H9 (cell line): ENCODE measurements around the gene DIPK1C. TPM values are rescaled to one million over a fixed set of nuclear protein-coding genes. Genes with fewer than 3 reads are reported as not detected.

Source experiments
- DNase-seq: peaks from one replicate; pipeline ENCODE4 v3.0.0-alpha.2; 2017
- H2AFZ ChIP-seq: one replicate; pipeline ENCODE4 v1.6.1; 2013; ENCODE audit warnings: mild to moderate bottlenecking, low read length, control low read depth, moderate library complexity
- H2AK5ac ChIP-seq: 2 replicates; pipeline ENCODE4 v1.6.1; 2013; ENCODE audit warnings: low read length, control low read depth, mixed read lengths; ENCODE audit not compliant: insufficient read length
- H2BK120ac ChIP-seq: one replicate; pipeline ENCODE4 v1.6.1; 2013; ENCODE audit warnings: low read depth, mild to moderate bottlenecking, low read length, control low read depth, inconsistent platforms; ENCODE audit not compliant: poor library complexity, severe bottlenecking
- H2BK12ac ChIP-seq: 2 replicates; pipeline ENCODE4 v1.6.1; 2013; ENCODE audit warnings: low read length, control low read depth, mixed read lengths, low read depth; ENCODE audit not compliant: insufficient read length
- H2BK15ac ChIP-seq: 2 replicates; pipeline ENCODE4 v1.6.1; 2013; ENCODE audit warnings: low read depth, low read length, control low read depth
- H2BK20ac ChIP-seq: one replicate; pipeline ENCODE4 v1.6.1; 2013; ENCODE audit warnings: low read depth, mild to moderate bottlenecking, low read length, control low read depth, inconsistent platforms; ENCODE audit not compliant: poor library complexity, severe bottlenecking
- H2BK5ac ChIP-seq: 2 replicates; pipeline ENCODE4 v1.6.1; 2013; ENCODE audit warnings: low read length, control low read depth, mixed read lengths; ENCODE audit not compliant: insufficient read length
- H3K14ac ChIP-seq: 2 replicates; pipeline ENCODE4 v1.6.1; 2013; ENCODE audit warnings: low read length, control low read depth; ENCODE audit not compliant: insufficient read depth
- H3K18ac ChIP-seq: 2 replicates; pipeline ENCODE4 v1.6.1; 2013; ENCODE audit warnings: low read depth, mild to moderate bottlenecking, mixed read lengths, low read length, control low read depth; ENCODE audit not compliant: insufficient read length
- H3K23ac ChIP-seq: 2 replicates; pipeline ENCODE4 v1.6.1; 2013; ENCODE audit warnings: low read length, control low read depth, mixed read lengths, low read depth; ENCODE audit not compliant: insufficient read length
- H3K23me2 ChIP-seq: 2 replicates; pipeline ENCODE4 v1.6.1; 2013; ENCODE audit warnings: low read depth, mild to moderate bottlenecking, mixed read lengths, low read length, control low read depth; ENCODE audit not compliant: insufficient read length, poor library complexity, severe bottlenecking
- H3K27ac ChIP-seq: 2 replicates; pipeline ENCODE4 v1.5.1; 2013; ENCODE audit warnings: low read length, control low read depth, mixed read lengths, low read depth; ENCODE audit not compliant: insufficient read length
- H3K27me3 ChIP-seq: 2 replicates; pipeline ENCODE4 v1.6.1; 2013; ENCODE audit warnings: low read length, control low read depth, inconsistent platforms; ENCODE audit not compliant: insufficient read depth
- H3K4ac ChIP-seq: 2 replicates; pipeline ENCODE4 v1.6.1; 2013; ENCODE audit warnings: low read depth, mild to moderate bottlenecking, control low read depth, inconsistent platforms, low read length, moderate library complexity
- H3K4me1 ChIP-seq: 2 replicates; pipeline ENCODE4 v1.6.1; 2013; ENCODE audit warnings: low read length, control low read depth, inconsistent platforms; ENCODE audit not compliant: insufficient read depth
- H3K4me2 ChIP-seq: 2 replicates; pipeline ENCODE4 v1.6.1; 2013; ENCODE audit warnings: low read length, control low read depth, mixed read lengths; ENCODE audit not compliant: insufficient read length, insufficient read depth
- H3K56ac ChIP-seq: 2 replicates; pipeline ENCODE4 v1.6.1; 2013; ENCODE audit warnings: low read depth, mild to moderate bottlenecking, mixed read lengths, low read length, control low read depth; ENCODE audit not compliant: insufficient read length
- H3K79me1 ChIP-seq: 2 replicates; pipeline ENCODE4 v1.6.1; 2013; ENCODE audit warnings: low read depth, mild to moderate bottlenecking, moderate library complexity, low read length, control low read depth, inconsistent platforms; ENCODE audit not compliant: insufficient read depth, poor library complexity, severe bottlenecking
- H3K79me2 ChIP-seq: 2 replicates; pipeline ENCODE4 v1.6.1; 2013; ENCODE audit warnings: low read length, control low read depth, inconsistent platforms; ENCODE audit not compliant: insufficient read depth
- H3K9ac ChIP-seq: 2 replicates; pipeline ENCODE4 v1.6.1; 2013; ENCODE audit warnings: low read length, control low read depth, mixed read lengths; ENCODE audit not compliant: insufficient read length; ENCODE audit errors: extremely low read depth
- H3K9me3 ChIP-seq: one replicate; pipeline ENCODE4 v1.6.1; 2013; ENCODE audit warnings: low read depth, low read length, inconsistent platforms; ENCODE audit not compliant: control insufficient read depth
- H3T11ph ChIP-seq: one replicate; pipeline ENCODE4 v1.6.1; 2013; ENCODE audit warnings: mild to moderate bottlenecking, low read length, control low read depth, inconsistent platforms
- H4K20me1 ChIP-seq: one replicate; pipeline ENCODE4 v1.6.1; 2013; ENCODE audit not compliant: control insufficient read depth, insufficient read length, insufficient read depth
- H4K5ac ChIP-seq: 2 replicates; pipeline ENCODE4 v1.6.1; 2013; ENCODE audit warnings: low read depth, mild to moderate bottlenecking, mixed read lengths, low read length, control low read depth; ENCODE audit not compliant: insufficient read length
- H4K8ac ChIP-seq: replicated peaks from 2 replicates; pipeline ENCODE4 v1.6.1; 2013; ENCODE audit warnings: low read length, control low read depth, mixed read lengths, low read depth; ENCODE audit not compliant: insufficient read length
- H4K91ac ChIP-seq: 2 replicates; pipeline ENCODE4 v1.6.1; 2013; ENCODE audit warnings: low read depth, mild to moderate bottlenecking, moderate library complexity, mixed read lengths, low read length, control low read depth; ENCODE audit not compliant: insufficient read length
- H3K27ac Mint-ChIP-seq, 3 experiments: 2 replicates in 2 of 3; 3 replicates in 1 of 3; pipeline ENCODE4 v1.8.0; 2020 to 2021; ENCODE audit warnings: mixed read lengths in 3 of 3, mild to moderate bottlenecking in 1 of 3, moderate library complexity in 1 of 3
- H3K27me3 Mint-ChIP-seq: 2 replicates; pipeline ENCODE4 v1.8.0; 2021; ENCODE audit warnings: low read depth, mild to moderate bottlenecking, moderate library complexity, mixed read lengths
- H3K36me3 Mint-ChIP-seq, 3 experiments: 2 replicates in 2 of 3; 3 replicates in 1 of 3; pipeline ENCODE4 v1.8.0; 2020 to 2021; ENCODE audit warnings: low read depth in 3 of 3, mixed read lengths in 3 of 3; ENCODE audit not compliant: insufficient read depth in 1 of 3
- H3K4me1 Mint-ChIP-seq, 2 experiments: 2 replicates each; pipeline ENCODE4 v1.8.0; 2020; ENCODE audit warnings: mixed read lengths in 2 of 2
- H3K4me3 Mint-ChIP-seq, 2 experiments: 2 replicates in 1 of 2; 3 replicates in 1 of 2; pipeline ENCODE4 v1.8.0; 2020 to 2021; ENCODE audit warnings: mild to moderate bottlenecking in 2 of 2, mixed read lengths in 2 of 2, moderate library complexity in 1 of 2
- H3K9me3 Mint-ChIP-seq, 2 experiments: 2 replicates in 1 of 2; 3 replicates in 1 of 2; pipeline ENCODE4 v1.8.0; 2020; ENCODE audit warnings: mild to moderate bottlenecking in 2 of 2, mixed read lengths in 2 of 2, moderate library complexity in 1 of 2
- CTCF ChIP-seq: fragments of 200-600 bp; sonication (generic); conservative IDR thresholded peaks from 3 replicates; pipeline ENCODE4 v1.8.0; 2021; ENCODE audit warnings: antibody characterized with exemption, mild to moderate bottlenecking
- WGBS: extraction: QIAGEN DNeasy Blood & Tissue Kit; methylation state at CpG from one replicate; pipeline ENCODE4 v1.1.7; 2013; ENCODE audit warnings: missing lambda C conversion rate, low lambda C conversion rate, mixed read lengths; ENCODE audit not compliant: insufficient read length; ENCODE audit errors: extremely low coverage; 5-methylcytosine and 5-hydroxymethylcytosine counted together
- total RNA-seq: library from RNA; stranded (reverse); gene quantifications from 2 replicates; pipeline ENCODE4 v1.2.1, GENCODE V29; 2021

Gene DIPK1C
- total RNA-seq, 1 experiment from 2014 or later = not detected

DNA sequence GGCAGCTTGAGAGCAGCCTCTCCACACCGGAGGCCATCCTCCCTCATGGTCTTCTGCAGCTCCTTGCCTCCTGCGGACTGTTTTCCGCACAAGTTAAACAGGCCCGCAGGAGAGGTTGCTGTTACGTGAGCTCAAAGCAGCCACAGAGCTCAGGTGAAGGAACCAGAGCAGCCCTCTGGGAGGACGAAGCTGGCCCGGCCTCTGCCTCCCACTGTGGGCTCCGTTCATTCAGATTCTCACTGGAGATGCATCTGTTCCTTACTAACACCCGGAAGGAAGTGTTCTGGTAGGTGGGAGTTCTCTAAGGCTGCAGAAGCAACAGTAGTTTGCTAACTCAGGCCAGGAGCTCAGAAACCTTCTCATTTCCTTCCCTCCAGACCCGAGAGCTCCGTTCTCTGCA lies 10.9 kb downstream of the DIPK1C start:
- H3K4me1 Mint-ChIP-seq = no peaks in the 10 kb centered on the region
- no peak overlapping the region for H3K4ac ChIP-seq
- TF ChIP-seq CTCF = no peak
- no peak overlapping the region for H2BK120ac ChIP-seq
- H4K5ac ChIP-seq = no peak overlapping the region
- no peak overlapping the region for H3K27ac ChIP-seq
- no peak overlapping the region for H3K23ac ChIP-seq
- H3K36me3 Mint-ChIP-seq = no peaks in the 10 kb centered on the region; a peak in 1 of 7 replicates
- no peak overlapping the region for H2BK12ac ChIP-seq
- no peak overlapping the region for H3K18ac ChIP-seq
- no peak overlapping the region for H2AK5ac ChIP-seq
- no peaks in the 10 kb centered on the region for H3K23me2 ChIP-seq
- no peaks in the 10 kb centered on the region for H3K9me3 ChIP-seq
- no peak overlapping the region for H2BK15ac ChIP-seq
- whole genome bisulfite sequencing = no CpG with 5 or more reads among the region's 11 CpGs
- no peaks in the 10 kb centered on the region for H3K9me3 Mint-ChIP-seq
- H4K20me1 ChIP-seq = no peaks in the 10 kb centered on the region
- H3K27ac Mint-ChIP-seq = no peak overlapping the region
- peaks cover 3% of the 10 kb centered on the region for H3K27me3 Mint-ChIP-seq
- no peaks in the 10 kb centered on the region for H3K27me3 ChIP-seq
- H3K9ac ChIP-seq = no peak overlapping the region
- H3T11ph ChIP-seq = no peak overlapping the region
- H3K4me3 Mint-ChIP-seq = no peak overlapping the region
- H3K56ac ChIP-seq = no peak overlapping the region
- no peaks in the 10 kb centered on the region for H3K79me1 ChIP-seq
- H3K14ac ChIP-seq = no peak overlapping the region; the same call in 1 of the 2 replicates
- H4K91ac ChIP-seq = no peak overlapping the region
- H2BK5ac ChIP-seq = no peak overlapping the region
- no peak for DNase-seq
- no peak overlapping the region for H2BK20ac ChIP-seq
- H3K4me2 ChIP-seq = no peak overlapping the region
- no peaks in the 10 kb centered on the region for H3K4me1 ChIP-seq
- no peak overlapping the region for H4K8ac ChIP-seq
- H2AFZ ChIP-seq = no peak overlapping the region
- no peaks in the 10 kb centered on the region for H3K79me2 ChIP-seq
